LNCaP clone FGC (cell line): ENCODE measurements around the gene TGFBRAP1.
"Not testable (repeated sequence)": the region's sequence is repeated elsewhere in the genome, so short reads cannot be mapped to it uniquely, and the experiment has no call there.

Experiments
- DNase-seq: peaks from one replicate; pipeline ENCODE4 v3.0.0-alpha.2; 2011; ENCODE audit warnings: low read depth
- H3K4me3 ChIP-seq: 2 replicates; pipeline ENCODE4 v1.5.1; 2011; ENCODE audit warnings: mild to moderate bottlenecking, low read depth, low read length, control low read depth
- CTCF ChIP-seq: IDR thresholded peaks from 2 replicates; pipeline ENCODE4 v1.5.1; 2012; ENCODE audit warnings: mild to moderate bottlenecking; ENCODE audit not compliant: control insufficient read depth, insufficient read depth; ENCODE audit errors: extremely low read depth

TGFBRAP1 gene

GRCh38 chr2:105252271-105252670 lies 77.3 kb downstream of the TGFBRAP1 start:
- no peak for DNase-seq
- no peak for TF ChIP-seq CTCF

GRCh38 chr2:105251016-105251648 lies 78.4 kb downstream of the TGFBRAP1 start:
- H3K4me3 ChIP-seq, DNase-seq: not testable (repeated sequence)

More at GRCh38 chr2:105252271-105252670, 77.3 kb downstream of the TGFBRAP1 start:
- no peak overlapping the region for H3K4me3 ChIP-seq

GRCh38 chr2:105249891-105250290 lies 79.6 kb downstream of the TGFBRAP1 start:
- no peak for TF ChIP-seq CTCF
- DNase-seq, result peak; percentile 77
- peak overlapping the region; percentile 26 for H3K4me3 ChIP-seq

- H3K4me3 ChIP-seq, result no peak overlapping the region
- TF ChIP-seq CTCF, result no peak
- no peak for DNase-seq
Measured at GRCh38 chr2:105249181-105249580, 80.4 kb downstream of the TGFBRAP1 start.

- DNase-seq, result no peak
- TF ChIP-seq CTCF, result no peak
- H3K4me3 ChIP-seq, result no peak overlapping the region
Measured at GRCh38 chr2:105248316-105249070, 81.0 kb downstream of the TGFBRAP1 start.

GRCh38 chr2:105244451-105244850 lies 85.1 kb downstream of the TGFBRAP1 start:
- TF ChIP-seq CTCF, result no peak
- H3K4me3 ChIP-seq, result no peak overlapping the region
- no peak for DNase-seq

- TF ChIP-seq CTCF, result no peak
- no peak for DNase-seq
- no peak overlapping the region for H3K4me3 ChIP-seq
Measured at GRCh38 chr2:105243961-105244360, 85.6 kb downstream of the TGFBRAP1 start.
